Vagina (tissue), 2 donors: ENCODE results near the gene LRRC3. TPM values are rescaled to one million over a fixed set of nuclear protein-coding genes. Genes with fewer than 3 reads are reported as not detected.
"Not testable (repeated sequence)": the region's sequence is repeated elsewhere in the genome, so short reads cannot be mapped to it uniquely, and the experiment has no call there.

Source experiments
- DNase-seq, 2 donors: peaks; one replicate each; pipeline ENCODE4 v3.0.0-alpha.2; 2017; ENCODE audit errors: extremely low spot score in 2 of 2
- H3K27ac ChIP-seq: fragments of 200-600 bp; sonication (generic); one replicate; pipeline ENCODE4 v1.5.1; 2019
- H3K27me3 ChIP-seq: fragments of 200-600 bp; sonication (generic); one replicate; pipeline ENCODE4 v1.5.1; 2019
- H3K36me3 ChIP-seq, 2 donors: fragments of 200-600 bp; sonication (generic); one replicate each; pipeline ENCODE4 v1.5.1; 2017 to 2019
- H3K4me1 ChIP-seq: fragments of 200-600 bp; sonication (generic); one replicate; pipeline ENCODE4 v1.5.1; 2019
- H3K4me3 ChIP-seq, 2 donors: fragments of 200-600 bp; sonication (generic); 1 replicate in 1 of 2; 2 replicates in 1 of 2; pipeline ENCODE4 v1.5.1; 2016 to 2019
- H3K9me3 ChIP-seq: fragments of 200-600 bp; sonication (generic); one replicate; pipeline ENCODE4 v1.5.1; 2019
- CTCF ChIP-seq, 3 experiments: fragments of 450-650 bp in 2 of 3; fragments of 200-600 bp in 1 of 3; sonication (generic) in 1 of 3; IDR thresholded peaks; one replicate each; pipeline ENCODE4 v1.5.1; 2017 to 2019; ENCODE audit warnings: antibody characterized with exemption in 3 of 3, mild to moderate bottlenecking in 2 of 3, moderate library complexity in 2 of 3
- POLR2A ChIP-seq, 2 donors: fragments of 450-650 bp; IDR thresholded peaks; one replicate each; pipeline ENCODE4 v1.6.1; 2017; ENCODE audit warnings: antibody characterized with exemption in 2 of 2, mild to moderate bottlenecking in 2 of 2, moderate library complexity in 2 of 2
- POLR2AphosphoS5 ChIP-seq, 2 donors: sonication (generic); formaldehyde crosslinking; IDR thresholded peaks; one replicate each; pipeline ENCODE4 v1.9.0; 2017; ENCODE audit warnings: antibody characterized with exemption in 2 of 2, mild to moderate bottlenecking in 2 of 2, low read depth in 1 of 2; ENCODE audit not compliant: insufficient read depth in 1 of 2
- intact Hi-C: fragments of 100-400 bp; cut with DNase I; formaldehyde crosslinking; loops from one replicate; pipeline ENCODE4 v1.15.1; 2023
- total RNA-seq: library from RNA; depleted of rRNA; stranded (reverse); fragments of >200 nt; gene quantifications from one replicate; pipeline ENCODE4 v1.2.3, GENCODE V29; 2016

Gene LRRC3
- total RNA-seq, 1 donor from 2014 or later, result 2.5 TPM

GRCh38 chr21:44416193-44416592, 39.1 kb upstream of the LRRC3 start:
- Histone ChIP-seq H3K4me3 (no peak overlapping the region), H3K36me3 (no peaks in the 10 kb centered on the region), H3K9me3 (no peaks in the 10 kb centered on the region), H3K4me1 (no peaks in the 10 kb centered on the region), H3K27me3 (no peaks in the 10 kb centered on the region), H3K27ac (no peak overlapping the region)
- TF ChIP-seq CTCF (IDR thresholded peaks at IDR 0.05) (no peak), POLR2AphosphoS5 (IDR thresholded peaks at IDR 0.05; ENCODE audit: insufficient read depth in 1 of 2, low read depth in 1 of 2) (no peak), POLR2A (IDR thresholded peaks at IDR 0.05) (no peak)
- intact Hi-C loops, result no loop called here
- no peak for DNase-seq

GRCh38 chr21:44417621-44418107, 37.6 kb upstream of the LRRC3 start:
- H3K4me1 ChIP-seq, intact Hi-C loops, DNase-seq, H3K4me3 ChIP-seq, H3K27ac ChIP-seq, H3K9me3 ChIP-seq, H3K27me3 ChIP-seq, H3K36me3 ChIP-seq: not testable (repeated sequence)

- Histone ChIP-seq H3K27ac (no peak overlapping the region), H3K9me3 (no peaks in the 10 kb centered on the region), H3K36me3 (no peaks in the 10 kb centered on the region), H3K27me3 (no peaks in the 10 kb centered on the region), H3K4me1 (no peaks in the 10 kb centered on the region), H3K4me3 (no peak overlapping the region)
- intact Hi-C loops, result no loop called here
- no peak for DNase-seq
- TF ChIP-seq CTCF (IDR thresholded peaks at IDR 0.05) (no peak), POLR2A (IDR thresholded peaks at IDR 0.05) (no peak), POLR2AphosphoS5 (IDR thresholded peaks at IDR 0.05; ENCODE audit: insufficient read depth in 1 of 2, low read depth in 1 of 2) (no peak)
Measured at GRCh38 chr21:44418108-44418875, 37.0 kb upstream of the LRRC3 start.

- H3K4me3 ChIP-seq, result no peak overlapping the region
- no peaks in the 10 kb centered on the region for H3K27me3 ChIP-seq
- no peak for TF ChIP-seq POLR2A (IDR thresholded peaks at IDR 0.05)
- TF ChIP-seq POLR2AphosphoS5 (IDR thresholded peaks at IDR 0.05; ENCODE audit: insufficient read depth in 1 of 2, low read depth in 1 of 2), result no peak
- TF ChIP-seq CTCF (IDR thresholded peaks at IDR 0.05), result no peak
- intact Hi-C loops, result no loop called here
- DNase-seq, result no peak
- H3K4me1 ChIP-seq, result no peaks in the 10 kb centered on the region
- H3K9me3 ChIP-seq, result no peaks in the 10 kb centered on the region
- no peak overlapping the region for H3K27ac ChIP-seq
- H3K36me3 ChIP-seq, result no peaks in the 10 kb centered on the region
Measured at GRCh38 chr21:44418876-44419230, 36.5 kb upstream of the LRRC3 start.

GRCh38 chr21:44419679-44420078, 35.6 kb upstream of the LRRC3 start:
- Histone ChIP-seq H3K27me3 (no peaks in the 10 kb centered on the region), H3K27ac (no peak overlapping the region), H3K9me3 (no peaks in the 10 kb centered on the region), H3K36me3 (no peaks in the 10 kb centered on the region), H3K4me1 (no peaks in the 10 kb centered on the region), H3K4me3 (no peak overlapping the region)
- no peak for DNase-seq
- TF ChIP-seq POLR2AphosphoS5 (IDR thresholded peaks at IDR 0.05; ENCODE audit: insufficient read depth in 1 of 2, low read depth in 1 of 2), result no peak
- TF ChIP-seq POLR2A (IDR thresholded peaks at IDR 0.05), result no peak
- no peak for TF ChIP-seq CTCF (IDR thresholded peaks at IDR 0.05)
- intact Hi-C loops, result no loop called here
